Effector memory CD8-positive, alpha-beta T cell (primary cell): Measurements from ENCODE around the gene SENP2.
"Not testable (repeated sequence)": the region's sequence is repeated elsewhere in the genome, so short reads cannot be mapped to it uniquely, and the experiment has no call there.

Experiments
- ATAC-seq: fragments of 150-1000 bp; cut with Tn5 transposase; replicated peaks from 2 replicates; pipeline ENCODE4 v1.10.0; 2021; ENCODE audit warnings: mild to moderate bottlenecking, moderate library complexity
- DNase-seq, 3 experiments: peaks; one replicate each; pipeline ENCODE4 v3.0.0; 2021
- H3K27ac Mint-ChIP-seq, 2 donors: one replicate each; pipeline ENCODE4 v1.8.0; 2022; ENCODE audit warnings: mild to moderate bottlenecking in 2 of 2, mixed read lengths in 2 of 2, moderate library complexity in 2 of 2
- H3K27me3 Mint-ChIP-seq, 2 donors: one replicate each; pipeline ENCODE4 v1.8.0; 2022; ENCODE audit warnings: mixed read lengths in 2 of 2
- H3K36me3 Mint-ChIP-seq: one replicate; pipeline ENCODE4 v1.8.0; 2022; ENCODE audit warnings: mild to moderate bottlenecking, moderate library complexity, mixed read lengths; ENCODE audit not compliant: insufficient read depth
- H3K4me1 Mint-ChIP-seq, 2 donors: one replicate each; pipeline ENCODE4 v1.8.0; 2022; ENCODE audit warnings: low read depth in 2 of 2, mixed read lengths in 2 of 2
- H3K4me3 Mint-ChIP-seq, 2 donors: one replicate each; pipeline ENCODE4 v1.8.0; 2022; ENCODE audit warnings: mild to moderate bottlenecking in 2 of 2, mixed read lengths in 2 of 2, moderate library complexity in 2 of 2
- H3K9me3 Mint-ChIP-seq, 2 donors: one replicate each; pipeline ENCODE4 v1.8.0; 2022; ENCODE audit warnings: mixed read lengths in 2 of 2

The SENP2 gene

GRCh38 chr3:185613016-185613415 lies 26.9 kb downstream of the SENP2 start:
- H3K4me3 Mint-ChIP-seq = no peak overlapping the region
- H3K36me3 Mint-ChIP-seq = peaks cover 93% of the 10 kb centered on the region
- H3K9me3 Mint-ChIP-seq = no peaks in the 10 kb centered on the region
- ATAC-seq (no peak), DNase-seq (no peak)
- H3K27ac Mint-ChIP-seq = peak overlapping the region; percentile 9 to 63
- H3K27me3 Mint-ChIP-seq = no peaks in the 10 kb centered on the region
- peaks cover 0 to 4% of the 10 kb centered on the region in 2 donors for H3K4me1 Mint-ChIP-seq

- ATAC-seq (no peak), DNase-seq (no peak)
- Mint-ChIP-seq H3K4me3 (no peak overlapping the region), H3K9me3 (no peaks in the 10 kb centered on the region), H3K36me3 (peaks cover 91% of the 10 kb centered on the region), H3K27ac (no peak overlapping the region), H3K27me3 (no peaks in the 10 kb centered on the region), H3K4me1 (no peaks in the 10 kb centered on the region)
These were observed 38.0 kb downstream of the SENP2 start for GRCh38 chr3:185623939-185624665.

- no peak overlapping the region for H3K27ac Mint-ChIP-seq
- no peaks in the 10 kb centered on the region for H3K9me3 Mint-ChIP-seq
- peaks cover 85% of the 10 kb centered on the region for H3K36me3 Mint-ChIP-seq
- no peak overlapping the region for H3K4me3 Mint-ChIP-seq
- DNase-seq (no peak), ATAC-seq (no peak)
- no peaks in the 10 kb centered on the region for H3K27me3 Mint-ChIP-seq
- H3K4me1 Mint-ChIP-seq = no peaks in the 10 kb centered on the region
These were observed 39.7 kb downstream of the SENP2 start for GRCh38 chr3:185625784-185626183.

GRCh38 chr3:185629554-185630181 lies 43.6 kb downstream of the SENP2 start:
- Mint-ChIP-seq H3K4me1 (no peaks in the 10 kb centered on the region), H3K36me3 (peaks cover 55% of the 10 kb centered on the region), H3K27ac (no peak overlapping the region), H3K4me3 (no peak overlapping the region), H3K9me3 (no peaks in the 10 kb centered on the region), H3K27me3 (no peaks in the 10 kb centered on the region)
- DNase-seq (no peak), ATAC-seq (no peak)

- Mint-ChIP-seq H3K27ac (no peak overlapping the region), H3K27me3 (no peaks in the 10 kb centered on the region), H3K36me3 (peaks cover 49% of the 10 kb centered on the region), H3K4me1 (no peaks in the 10 kb centered on the region), H3K4me3 (no peak overlapping the region), H3K9me3 (no peaks in the 10 kb centered on the region)
- DNase-seq = no peak
- no peak for ATAC-seq
These were observed 44.1 kb downstream of the SENP2 start for GRCh38 chr3:185630182-185630622.

GRCh38 chr3:185631108-185631507 lies 45.0 kb downstream of the SENP2 start:
- DNase-seq (no peak), ATAC-seq (no peak)
- H3K9me3 Mint-ChIP-seq = no peaks in the 10 kb centered on the region
- no peak overlapping the region for H3K4me3 Mint-ChIP-seq
- no peak overlapping the region for H3K27ac Mint-ChIP-seq
- H3K27me3 Mint-ChIP-seq = no peaks in the 10 kb centered on the region
- no peaks in the 10 kb centered on the region for H3K4me1 Mint-ChIP-seq
- peaks cover 40% of the 10 kb centered on the region for H3K36me3 Mint-ChIP-seq

GRCh38 chr3:185631508-185632206 lies 45.6 kb downstream of the SENP2 start:
- H3K4me3 Mint-ChIP-seq = no peak overlapping the region
- no peak for ATAC-seq
- no peak overlapping the region for H3K27ac Mint-ChIP-seq
- no peaks in the 10 kb centered on the region for H3K4me1 Mint-ChIP-seq
- H3K36me3 Mint-ChIP-seq = peaks cover 35% of the 10 kb centered on the region
- no peaks in the 10 kb centered on the region for H3K9me3 Mint-ChIP-seq
- DNase-seq = no peak
- no peaks in the 10 kb centered on the region for H3K27me3 Mint-ChIP-seq

GRCh38 chr3:185632996-185633395 lies 46.9 kb downstream of the SENP2 start:
- Mint-ChIP-seq H3K27ac (no peak overlapping the region), H3K4me1 (no peaks in the 10 kb centered on the region), H3K27me3 (peaks cover 0 to under 1% of the 10 kb centered on the region in 2 donors), H3K9me3 (no peaks in the 10 kb centered on the region), H3K4me3 (no peak overlapping the region), H3K36me3 (peaks cover 21% of the 10 kb centered on the region)
- no peak for ATAC-seq
- no peak for DNase-seq

GRCh38 chr3:185637388-185637787 lies 51.3 kb downstream of the SENP2 start:
- H3K4me3 Mint-ChIP-seq = no peak overlapping the region

GRCh38 chr3:185638651-185639050 lies 52.6 kb downstream of the SENP2 start:
- not testable (repeated sequence) for DNase-seq, H3K4me3 Mint-ChIP-seq, ATAC-seq, H3K9me3 Mint-ChIP-seq, H3K27ac Mint-ChIP-seq, H3K4me1 Mint-ChIP-seq, H3K36me3 Mint-ChIP-seq
- peaks cover 11 to 25% of the 10 kb centered on the region in 2 donors for H3K27me3 Mint-ChIP-seq

More at GRCh38 chr3:185637388-185637787, 51.3 kb downstream of the SENP2 start:
- DNase-seq (no peak), ATAC-seq (no peak)
- H3K9me3 Mint-ChIP-seq = no peaks in the 10 kb centered on the region
- no peak overlapping the region for H3K27ac Mint-ChIP-seq
- H3K36me3 Mint-ChIP-seq = peaks cover 2% of the 10 kb centered on the region
- no peaks in the 10 kb centered on the region for H3K4me1 Mint-ChIP-seq
- H3K27me3 Mint-ChIP-seq = peaks cover 6 to 25% of the 10 kb centered on the region in 2 donors

GRCh38 chr3:185639632-185640206 lies 53.6 kb downstream of the SENP2 start:
- no peaks in the 10 kb centered on the region for H3K9me3 Mint-ChIP-seq
- no peaks in the 10 kb centered on the region for H3K36me3 Mint-ChIP-seq
- no peak for DNase-seq
- H3K27ac Mint-ChIP-seq = no peak overlapping the region
- no peak for ATAC-seq
- no peaks in the 10 kb centered on the region for H3K4me1 Mint-ChIP-seq
- peaks cover 17 to 31% of the 10 kb centered on the region in 2 donors for H3K27me3 Mint-ChIP-seq
- H3K4me3 Mint-ChIP-seq = no peak overlapping the region

GRCh38 chr3:185640308-185640707 lies 54.2 kb downstream of the SENP2 start:
- H3K27me3 Mint-ChIP-seq = peaks cover 20 to 37% of the 10 kb centered on the region in 2 donors
- no peaks in the 10 kb centered on the region for H3K4me1 Mint-ChIP-seq
- H3K27ac Mint-ChIP-seq = no peak overlapping the region
- no peak for ATAC-seq
- H3K36me3 Mint-ChIP-seq = no peaks in the 10 kb centered on the region
- H3K4me3 Mint-ChIP-seq = no peak overlapping the region
- H3K9me3 Mint-ChIP-seq = no peaks in the 10 kb centered on the region
- no peak for DNase-seq

- H3K4me1 Mint-ChIP-seq, H3K4me3 Mint-ChIP-seq, H3K27ac Mint-ChIP-seq, ATAC-seq, H3K9me3 Mint-ChIP-seq, DNase-seq, H3K36me3 Mint-ChIP-seq: not testable (repeated sequence)
- H3K27me3 Mint-ChIP-seq = peaks cover 44 to 59% of the 10 kb centered on the region in 2 donors
These were observed 59.1 kb downstream of the SENP2 start for GRCh38 chr3:185645191-185645590.
